M059J (cell line): Measurements from ENCODE around the gene CLDN19. TPM values are rescaled to one million over a fixed set of nuclear protein-coding genes. Genes with fewer than 3 reads are reported as not detected.
"Not testable (repeated sequence)": the region's sequence is repeated elsewhere in the genome, so short reads cannot be mapped to it uniquely, and the experiment has no call there.

Experiments
- DNase-seq: peaks from one replicate; pipeline ENCODE4 v3.0.0-alpha.2; 2012; ENCODE audit warnings: low read depth
- total RNA-seq: library from RNA; depleted of rRNA; stranded (reverse); fragments of >200 nt; shearing (Covaris generic); gene quantifications from 2 replicates; pipeline ENCODE4 v1.2.3, GENCODE V29; 2014

Gene CLDN19
- total RNA-seq, 1 experiment from 2014 or later, result not detected

DNA sequence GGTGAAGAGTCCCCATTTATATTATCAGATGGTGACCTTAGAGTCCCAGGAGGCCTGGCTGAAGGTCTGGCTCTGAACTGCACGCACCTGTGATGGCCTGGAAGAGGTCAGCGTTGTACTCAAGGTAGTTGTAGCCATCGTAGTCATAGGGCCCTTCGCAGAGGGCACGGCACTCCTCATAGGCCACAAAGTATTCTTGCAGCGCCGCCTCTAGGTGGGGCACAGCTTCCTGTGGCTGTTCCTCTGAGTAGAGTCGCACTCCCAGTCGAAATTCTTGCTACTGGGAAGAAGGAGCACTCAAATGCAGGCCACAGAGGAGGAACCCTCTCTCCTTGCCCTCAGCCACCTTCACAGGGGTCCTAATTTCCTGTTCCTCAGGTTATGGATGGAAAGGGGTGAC lies 19.1 kb upstream of the CLDN19 start:
- DNase-seq, result no peak

DNA sequence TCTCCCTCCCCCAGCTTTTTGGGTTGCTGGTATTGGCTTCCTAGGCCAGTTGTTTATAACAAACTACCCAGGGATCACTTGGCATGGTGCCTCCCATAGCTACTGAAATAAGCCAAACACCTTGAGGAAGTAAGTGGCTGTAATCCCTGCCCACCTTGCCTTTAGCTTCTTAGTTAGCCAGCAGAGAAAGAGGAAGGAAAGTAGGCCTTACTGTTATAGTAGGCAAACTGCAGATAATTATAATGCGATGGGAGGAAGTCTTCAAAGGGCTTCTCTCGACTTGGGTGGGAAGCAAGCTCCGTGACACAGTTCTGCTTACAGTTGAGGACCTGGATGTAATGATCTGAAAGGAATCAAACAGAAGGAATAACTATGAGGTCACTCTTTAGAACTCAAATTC lies 18.6 kb upstream of the CLDN19 start:
- DNase-seq, result no peak

DNA sequence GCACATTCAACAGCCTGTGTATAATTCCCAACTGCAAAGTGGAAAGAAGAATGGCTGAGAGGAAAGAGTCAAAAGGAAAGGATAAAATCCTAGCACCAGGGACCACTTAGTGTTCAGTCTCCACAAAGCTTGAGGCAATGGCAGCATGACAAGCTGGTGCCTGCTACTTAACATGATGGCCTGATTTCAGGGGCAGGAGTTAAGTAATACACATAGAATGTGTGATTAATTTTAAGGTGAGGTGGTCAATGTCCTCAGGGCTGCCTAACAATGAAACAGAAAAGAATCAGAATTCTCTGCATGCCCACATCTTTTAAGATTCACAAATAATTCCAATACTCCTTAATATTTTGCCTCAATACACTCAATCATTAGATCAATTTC lies 17.8 kb upstream of the CLDN19 start:
- no peak for DNase-seq

DNA sequence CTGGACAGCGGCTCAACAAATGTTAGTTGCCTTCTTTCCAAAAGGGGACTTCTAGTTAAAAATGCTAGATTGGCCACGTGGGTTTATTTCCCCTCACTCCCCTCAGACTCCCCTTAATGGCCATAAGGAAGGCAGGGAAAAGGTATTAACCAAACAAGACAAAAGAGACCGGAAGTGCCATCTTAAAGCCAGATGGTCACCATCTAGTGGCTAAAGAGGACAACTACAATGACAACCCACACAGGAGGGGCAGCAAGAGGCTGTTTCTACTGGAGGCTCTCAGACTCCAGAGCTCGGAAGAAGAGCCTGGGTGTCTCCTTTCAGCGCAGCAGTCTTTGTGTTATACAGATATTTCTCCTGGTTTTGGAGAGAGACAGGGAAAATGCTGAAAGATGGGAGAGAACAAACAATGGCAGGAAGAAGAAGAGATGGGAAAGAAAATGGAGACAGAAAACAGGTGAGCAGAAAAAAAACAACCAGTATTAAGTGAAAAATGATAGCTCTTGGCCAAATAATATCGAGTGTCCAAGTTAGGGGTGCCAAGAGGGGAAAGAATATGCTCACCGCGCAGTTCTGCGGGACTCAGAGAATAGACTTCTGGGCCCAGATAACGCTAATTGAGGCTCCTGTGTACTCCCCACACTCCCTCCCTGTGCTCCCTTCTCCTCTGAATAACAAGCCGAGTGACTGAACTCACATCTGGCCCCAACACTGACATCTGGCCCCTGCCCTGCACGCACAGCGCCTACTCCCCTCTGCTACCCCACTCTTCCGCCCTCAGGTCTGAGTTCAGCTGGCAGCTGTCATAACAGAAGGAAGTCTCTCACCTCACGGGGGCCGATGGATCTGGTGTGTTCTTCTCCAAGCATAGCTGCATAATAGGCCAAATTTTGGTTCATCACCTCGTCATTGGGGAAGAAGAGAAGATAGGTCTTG lies 17.2 kb upstream of the CLDN19 start:
- peak; percentile 70 for DNase-seq

- DNase-seq, result peak; percentile 31
Measured at GRCh38 chr1:42753070-42753469, 13.0 kb upstream of the CLDN19 start.

GRCh38 chr1:42752284-42752683 lies 12.2 kb upstream of the CLDN19 start:
- no peak for DNase-seq

DNA sequence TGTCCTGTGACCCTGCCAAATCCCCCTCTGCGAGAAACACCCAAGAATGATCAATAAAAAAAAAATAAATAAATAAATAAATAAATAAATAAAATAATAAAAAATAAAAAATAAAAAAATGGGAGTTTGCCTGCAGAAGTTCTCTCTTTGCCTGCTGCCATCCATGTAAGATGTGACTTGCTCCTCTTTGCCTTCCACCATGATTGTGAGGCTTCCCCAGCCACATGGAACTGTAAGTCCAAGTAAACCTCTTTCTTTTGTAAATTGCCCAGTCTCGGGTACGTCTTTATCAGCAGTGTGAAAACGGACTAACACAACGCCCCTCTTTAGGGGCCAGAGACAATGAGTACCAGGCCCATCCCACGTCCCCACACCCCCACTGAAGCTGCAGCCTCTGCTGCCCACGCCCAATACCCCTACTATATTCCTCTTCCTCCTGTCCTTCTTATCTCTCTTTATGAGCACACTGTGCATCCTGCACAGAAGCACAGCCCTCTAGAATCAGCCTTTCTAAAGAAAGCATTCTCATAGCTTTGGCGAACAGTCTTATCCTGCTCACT lies 11.6 kb upstream of the CLDN19 start:
- not testable (repeated sequence) for DNase-seq

- no peak for DNase-seq
Measured at GRCh38 chr1:42750041-42750440, 10.0 kb upstream of the CLDN19 start.

GRCh38 chr1:42748461-42749410 lies 8.7 kb upstream of the CLDN19 start:
- DNase-seq, result no peak

- no peak for DNase-seq
Measured at GRCh38 chr1:42748021-42748420, 8.0 kb upstream of the CLDN19 start.

DNA sequence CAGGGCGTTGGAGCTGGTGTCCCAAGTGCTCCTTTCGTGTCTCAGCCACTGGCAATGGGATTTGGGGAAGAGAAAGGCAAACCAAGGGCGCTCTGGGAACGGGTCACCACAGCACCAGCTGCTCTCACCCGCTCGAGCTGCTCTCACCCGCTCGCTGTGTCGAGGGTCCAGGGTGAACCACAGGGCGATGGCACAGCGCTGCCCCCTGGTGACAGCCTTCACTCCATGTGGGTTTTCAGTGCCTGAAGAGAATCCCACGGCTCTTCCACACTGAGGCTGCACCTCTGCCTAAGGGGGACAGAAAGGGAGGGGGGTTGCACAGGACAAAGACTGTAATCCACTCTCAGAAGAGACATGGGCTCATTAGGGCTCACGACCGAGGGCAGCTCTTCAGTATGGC lies 7.1 kb upstream of the CLDN19 start:
- DNase-seq, result no peak

- DNase-seq, result no peak
Measured at GRCh38 chr1:42746436-42747105, 6.5 kb upstream of the CLDN19 start.

- DNase-seq, result no peak
Measured at GRCh38 chr1:42745851-42746250, 5.8 kb upstream of the CLDN19 start.

DNA sequence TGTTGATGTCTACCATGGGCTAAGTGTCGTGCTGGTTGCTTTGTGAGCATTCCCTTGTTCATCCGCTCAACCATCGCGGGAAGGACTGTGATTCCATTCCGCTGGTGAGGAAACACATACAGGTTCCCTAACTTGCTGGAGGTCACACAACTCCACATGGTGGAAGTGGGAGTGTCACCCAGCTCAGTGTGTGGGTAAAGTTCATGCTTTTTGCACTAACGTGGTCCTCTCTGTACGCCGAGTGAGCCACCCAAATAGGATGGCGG lies 4.0 kb upstream of the CLDN19 start:
- no peak for DNase-seq

- peak; percentile 33 for DNase-seq
Measured at GRCh38 chr1:42743317-42744147, 3.5 kb upstream of the CLDN19 start.

- no peak for DNase-seq
Measured at GRCh38 chr1:42742617-42743316, 2.7 kb upstream of the CLDN19 start.

DNA sequence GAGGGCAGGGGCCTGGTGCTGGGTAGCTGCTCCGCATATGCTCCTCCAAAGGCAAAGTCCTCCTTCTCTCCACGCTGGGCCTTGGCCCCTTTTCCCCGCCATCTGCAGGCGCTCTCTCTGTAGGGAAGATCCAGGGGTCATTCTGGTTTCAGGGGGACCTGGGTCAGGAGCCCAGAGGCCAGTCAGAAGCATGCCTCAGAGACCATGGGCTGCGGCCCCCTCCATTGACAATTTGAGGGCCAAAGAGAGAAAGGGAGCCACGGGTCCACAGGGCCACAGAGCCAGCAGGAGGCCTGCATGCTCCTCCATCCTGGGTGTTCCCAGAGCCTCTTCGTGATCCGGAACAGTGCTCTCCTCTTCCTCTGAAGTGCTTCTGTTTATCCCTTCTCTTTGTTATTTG lies 2.1 kb upstream of the CLDN19 start:
- DNase-seq, result no peak

GRCh38 chr1:42741706-42742105 lies 1.7 kb upstream of the CLDN19 start:
- DNase-seq, result no peak

DNA sequence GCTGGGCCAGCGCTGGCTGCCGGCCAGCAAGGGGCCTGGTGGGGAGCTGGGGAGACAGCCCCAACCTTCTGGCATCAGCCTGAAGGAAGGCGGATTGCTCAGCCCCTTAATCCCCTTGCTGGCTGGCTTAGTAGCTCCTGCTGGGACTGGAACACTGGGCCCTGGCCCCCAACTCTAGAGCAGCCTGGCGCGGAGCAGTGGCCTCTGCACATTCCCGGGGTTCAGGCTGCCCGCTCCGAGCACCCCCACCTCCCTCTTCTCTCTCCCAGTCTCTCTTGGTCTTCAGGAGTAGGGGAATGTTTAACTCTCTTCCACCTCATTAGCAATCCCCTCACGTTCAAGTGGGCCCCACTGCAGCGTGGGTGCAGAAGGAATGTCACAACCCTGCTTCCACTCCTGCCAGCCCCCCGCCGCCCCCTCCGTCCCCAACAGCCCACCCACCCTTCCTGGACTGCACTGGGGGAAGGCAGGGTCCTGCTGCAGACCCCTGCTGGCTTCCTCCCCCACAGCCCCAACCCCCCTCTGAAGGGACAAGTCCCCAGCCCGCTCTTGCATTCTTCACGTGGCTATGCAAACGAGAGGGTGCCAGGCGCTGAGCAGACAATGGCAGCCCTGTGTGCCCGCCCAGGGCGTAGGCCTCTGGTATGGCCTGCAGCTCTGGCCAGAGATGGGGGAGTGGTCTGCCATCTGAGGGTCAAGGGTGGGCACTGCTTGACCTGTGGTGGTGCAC lies 980 bp upstream of the CLDN19 start:
- no peak for DNase-seq
